MM.1S (cell line): Measurements from ENCODE around the gene PIK3R1.

Source experiments
- DNase-seq: peaks from one replicate; pipeline ENCODE4 v3.0.0-alpha.2; 2015
- H2AFZ ChIP-seq: fragments of 300-600 bp; sonication (generic); 2 replicates; pipeline ENCODE4 v1.6.0; 2016; ENCODE audit warnings: antibody characterized with exemption, low read length
- H3F3A ChIP-seq: fragments of 300-600 bp; sonication (generic); 2 replicates; pipeline ENCODE4 v1.6.1; 2016; ENCODE audit warnings: mild to moderate bottlenecking, antibody characterized with exemption, low read length, moderate library complexity, mixed read lengths; ENCODE audit not compliant: insufficient read depth
- H3K27ac ChIP-seq: fragments of 300-600 bp; sonication (generic); 2 replicates; pipeline ENCODE4 v1.5.1; 2016; ENCODE audit warnings: mild to moderate bottlenecking, low read length
- H3K27me3 ChIP-seq: fragments of 300-600 bp; sonication (generic); replicated peaks from 2 replicates; pipeline ENCODE4 v1.6.0; 2016; ENCODE audit warnings: low read length; ENCODE audit not compliant: insufficient read depth
- H3K36me3 ChIP-seq: fragments of 300-600 bp; sonication (generic); replicated peaks from 2 replicates; pipeline ENCODE4 v1.6.1; 2016; ENCODE audit warnings: mild to moderate bottlenecking, low read length, mixed read lengths; ENCODE audit not compliant: insufficient read depth
- H3K4me1 ChIP-seq: fragments of 300-600 bp; sonication (generic); 2 replicates; pipeline ENCODE4 v1.6.1; 2016; ENCODE audit warnings: low read length, mixed read lengths
- H3K4me2 ChIP-seq: fragments of 300-600 bp; sonication (generic); 2 replicates; pipeline ENCODE4 v1.6.0; 2016; ENCODE audit warnings: low read depth, low read length
- H3K4me3 ChIP-seq: fragments of 300-600 bp; sonication (generic); 2 replicates; pipeline ENCODE4 v1.5.1; 2016; ENCODE audit warnings: low read length, mixed read lengths
- H3K79me2 ChIP-seq: fragments of 300-600 bp; sonication (generic); 2 replicates; pipeline ENCODE4 v1.6.1; 2016; ENCODE audit warnings: mixed run types, low read length, mixed read lengths
- H3K9ac ChIP-seq: fragments of 300-600 bp; sonication (generic); 2 replicates; pipeline ENCODE4 v1.6.1; 2016; ENCODE audit warnings: low read length, mixed read lengths
- H3K9me2 ChIP-seq: fragments of 300-600 bp; sonication (generic); replicated peaks from 2 replicates; pipeline ENCODE4 v1.6.1; 2016; ENCODE audit warnings: mild to moderate bottlenecking, low read length, mixed read lengths; ENCODE audit not compliant: insufficient read depth
- H3K9me3 ChIP-seq: fragments of 300-600 bp; sonication (generic); replicated peaks from 2 replicates; pipeline ENCODE4 v1.6.1; 2016; ENCODE audit warnings: mild to moderate bottlenecking, low read length, mixed read lengths; ENCODE audit not compliant: insufficient read depth
- H4K20me1 ChIP-seq: fragments of 300-600 bp; sonication (generic); 2 replicates; pipeline ENCODE4 v1.6.1; 2016; ENCODE audit warnings: mild to moderate bottlenecking, low read length, moderate library complexity, mixed read lengths; ENCODE audit not compliant: insufficient read depth
- EZH2 ChIP-seq: fragments of 300-600 bp; sonication (generic); optimal IDR thresholded peaks from 2 replicates; pipeline ENCODE3; 2017; ENCODE audit warnings: low read depth, mild to moderate bottlenecking, antibody characterized with exemption, low read length, mixed read lengths
- EZH2phosphoT487 ChIP-seq: fragments of 300-600 bp; sonication (generic); IDR thresholded peaks from 2 replicates; pipeline ENCODE4 v1.6.1; 2018; ENCODE audit warnings: antibody characterized with exemption, low read length
- TF ChIP-seq, protein P1 (sequence below): fragments of 300-600 bp; sonication (generic); IDR thresholded peaks from 2 replicates; pipeline ENCODE4 v1.5.1; 2016; ENCODE audit warnings: antibody characterized with exemption, low read length, mixed read lengths

Gene PIK3R1

DNA sequence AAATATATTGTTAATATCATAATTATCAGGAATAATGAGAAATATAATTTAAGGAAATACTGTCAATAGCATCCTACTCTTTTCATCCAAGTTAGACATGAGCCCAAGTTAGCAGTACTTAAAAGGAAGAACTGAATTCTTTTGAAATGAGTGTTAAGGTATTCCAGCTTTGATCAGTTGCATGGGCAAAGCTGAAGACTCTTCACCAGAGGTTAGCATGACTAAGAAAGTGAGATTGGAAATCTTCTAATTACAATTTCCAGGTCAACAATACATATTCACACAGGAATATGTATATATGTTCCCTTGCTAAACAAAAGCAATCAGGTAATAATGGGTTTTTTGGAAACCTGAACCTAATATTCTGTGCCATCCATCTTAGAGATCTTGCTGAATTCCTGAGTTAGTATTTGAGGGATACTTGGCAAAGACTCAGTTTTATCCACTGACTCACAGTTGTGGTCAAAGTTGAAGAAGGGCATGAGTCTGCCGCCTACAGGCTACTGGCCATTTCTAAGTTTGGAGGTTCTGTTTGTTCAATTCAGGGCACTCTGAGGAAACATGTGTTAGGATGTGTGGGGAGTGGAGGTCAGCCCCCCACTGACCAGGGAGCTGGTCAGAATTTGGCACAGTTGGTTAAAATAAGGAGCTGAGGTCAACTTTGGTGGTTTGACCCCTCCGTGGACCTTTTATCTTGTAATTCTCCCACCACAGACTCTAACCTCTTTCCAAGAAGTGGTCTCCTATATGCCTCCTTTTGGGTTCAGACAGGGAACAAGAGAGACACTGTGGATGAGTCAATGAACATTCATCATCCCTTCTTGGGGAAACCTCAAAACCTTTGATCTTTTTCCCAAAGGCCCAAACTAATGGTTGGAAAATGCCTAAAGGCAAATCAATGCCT, 118.3 kb downstream of the PIK3R1 start:
- no peaks in the 10 kb centered on the region for H3K79me2 ChIP-seq
- no peaks in the 10 kb centered on the region for H4K20me1 ChIP-seq
- H3K9me2 ChIP-seq = no peaks in the 10 kb centered on the region
- no peaks in the 10 kb centered on the region for H3K9me3 ChIP-seq
- H3K9ac ChIP-seq = no peak overlapping the region
- no peak overlapping the region for H3K4me3 ChIP-seq
- no peak for DNase-seq
- H3K4me2 ChIP-seq = no peak overlapping the region
- no peak overlapping the region for H2AFZ ChIP-seq
- no peaks in the 10 kb centered on the region for H3K36me3 ChIP-seq
- TF ChIP-seq EZH2 = no peak
- TF ChIP-seq EZH2phosphoT487 = no peak
- TF ChIP-seq, protein P1, sequence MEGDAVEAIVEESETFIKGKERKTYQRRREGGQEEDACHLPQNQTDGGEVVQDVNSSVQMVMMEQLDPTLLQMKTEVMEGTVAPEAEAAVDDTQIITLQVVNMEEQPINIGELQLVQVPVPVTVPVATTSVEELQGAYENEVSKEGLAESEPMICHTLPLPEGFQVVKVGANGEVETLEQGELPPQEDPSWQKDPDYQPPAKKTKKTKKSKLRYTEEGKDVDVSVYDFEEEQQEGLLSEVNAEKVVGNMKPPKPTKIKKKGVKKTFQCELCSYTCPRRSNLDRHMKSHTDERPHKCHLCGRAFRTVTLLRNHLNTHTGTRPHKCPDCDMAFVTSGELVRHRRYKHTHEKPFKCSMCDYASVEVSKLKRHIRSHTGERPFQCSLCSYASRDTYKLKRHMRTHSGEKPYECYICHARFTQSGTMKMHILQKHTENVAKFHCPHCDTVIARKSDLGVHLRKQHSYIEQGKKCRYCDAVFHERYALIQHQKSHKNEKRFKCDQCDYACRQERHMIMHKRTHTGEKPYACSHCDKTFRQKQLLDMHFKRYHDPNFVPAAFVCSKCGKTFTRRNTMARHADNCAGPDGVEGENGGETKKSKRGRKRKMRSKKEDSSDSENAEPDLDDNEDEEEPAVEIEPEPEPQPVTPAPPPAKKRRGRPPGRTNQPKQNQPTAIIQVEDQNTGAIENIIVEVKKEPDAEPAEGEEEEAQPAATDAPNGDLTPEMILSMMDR = no peak
- H3K27ac ChIP-seq = no peak overlapping the region
- H3K4me1 ChIP-seq = peaks cover 3% of the 10 kb centered on the region; the same call in 1 of the 2 replicates
- no peaks in the 10 kb centered on the region for H3K27me3 ChIP-seq
- no peaks in the 10 kb centered on the region for H3F3A ChIP-seq

DNA sequence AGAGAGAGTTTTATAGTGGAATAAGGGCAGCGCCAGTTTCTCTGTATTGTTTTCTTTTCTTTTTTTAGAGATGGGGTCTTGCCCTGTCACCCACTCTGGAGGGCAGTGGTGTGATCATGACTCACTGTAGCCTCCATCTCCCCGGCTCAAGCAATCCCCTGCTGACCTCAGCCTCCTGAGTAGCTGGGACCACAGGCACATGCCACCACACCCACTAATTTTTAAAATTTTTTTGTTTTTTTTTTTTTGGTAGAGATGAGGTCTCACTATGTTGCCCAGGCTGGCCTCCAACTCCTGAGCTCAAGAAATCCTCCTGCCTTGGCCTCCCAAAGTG, 119.0 kb downstream of the PIK3R1 start:
- no peaks in the 10 kb centered on the region for H3K9me3 ChIP-seq
- no peaks in the 10 kb centered on the region for H3F3A ChIP-seq
- no peak overlapping the region for H3K4me3 ChIP-seq
- no peak overlapping the region for H3K4me2 ChIP-seq
- DNase-seq = no peak
- no peaks in the 10 kb centered on the region for H3K9me2 ChIP-seq
- no peaks in the 10 kb centered on the region for H3K27me3 ChIP-seq
- peaks cover 3% of the 10 kb centered on the region; the same call in 1 of the 2 replicates for H3K4me1 ChIP-seq
- H3K79me2 ChIP-seq = no peaks in the 10 kb centered on the region
- TF ChIP-seq, protein P1 = no peak
- TF ChIP-seq EZH2 (no peak), EZH2phosphoT487 (no peak)
- no peak overlapping the region for H2AFZ ChIP-seq
- no peak overlapping the region for H3K27ac ChIP-seq
- no peaks in the 10 kb centered on the region for H4K20me1 ChIP-seq
- no peak overlapping the region for H3K9ac ChIP-seq
- H3K36me3 ChIP-seq = no peaks in the 10 kb centered on the region

DNA sequence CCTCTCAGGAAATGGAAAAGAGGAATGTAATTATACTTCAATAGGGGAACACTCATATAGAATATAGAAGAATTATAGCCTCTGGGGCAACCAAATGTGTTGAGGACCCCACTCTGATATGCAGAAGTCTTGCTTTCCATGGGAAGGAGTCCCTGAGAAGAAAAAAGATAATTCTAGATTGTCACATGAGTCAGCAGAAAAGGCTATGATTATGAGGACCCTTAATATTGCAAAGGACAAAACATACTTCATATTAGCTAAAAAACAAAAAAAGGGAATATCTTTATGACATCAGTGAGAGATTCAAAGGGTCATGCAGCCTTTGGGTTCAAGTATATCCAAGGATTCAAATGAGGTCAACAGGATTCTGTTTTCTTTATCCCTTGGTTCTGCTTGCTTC, 119.5 kb downstream of the PIK3R1 start:
- no peaks in the 10 kb centered on the region for H3K79me2 ChIP-seq
- H3K4me2 ChIP-seq = no peak overlapping the region
- peaks cover 3% of the 10 kb centered on the region; the same call in 1 of the 2 replicates for H3K4me1 ChIP-seq
- no peaks in the 10 kb centered on the region for H3K9me3 ChIP-seq
- no peaks in the 10 kb centered on the region for H3K27me3 ChIP-seq
- no peak overlapping the region for H3K9ac ChIP-seq
- no peaks in the 10 kb centered on the region for H3K9me2 ChIP-seq
- H4K20me1 ChIP-seq = no peaks in the 10 kb centered on the region
- no peak overlapping the region for H2AFZ ChIP-seq
- H3K4me3 ChIP-seq = no peak overlapping the region
- H3F3A ChIP-seq = no peaks in the 10 kb centered on the region
- TF ChIP-seq, protein P1 = no peak
- TF ChIP-seq EZH2phosphoT487 (no peak), EZH2 (no peak)
- H3K27ac ChIP-seq = no peak overlapping the region
- no peaks in the 10 kb centered on the region for H3K36me3 ChIP-seq
- no peak for DNase-seq
